ENCODE measurements around the gene CARD11.

Gene CARD11

DNA sequence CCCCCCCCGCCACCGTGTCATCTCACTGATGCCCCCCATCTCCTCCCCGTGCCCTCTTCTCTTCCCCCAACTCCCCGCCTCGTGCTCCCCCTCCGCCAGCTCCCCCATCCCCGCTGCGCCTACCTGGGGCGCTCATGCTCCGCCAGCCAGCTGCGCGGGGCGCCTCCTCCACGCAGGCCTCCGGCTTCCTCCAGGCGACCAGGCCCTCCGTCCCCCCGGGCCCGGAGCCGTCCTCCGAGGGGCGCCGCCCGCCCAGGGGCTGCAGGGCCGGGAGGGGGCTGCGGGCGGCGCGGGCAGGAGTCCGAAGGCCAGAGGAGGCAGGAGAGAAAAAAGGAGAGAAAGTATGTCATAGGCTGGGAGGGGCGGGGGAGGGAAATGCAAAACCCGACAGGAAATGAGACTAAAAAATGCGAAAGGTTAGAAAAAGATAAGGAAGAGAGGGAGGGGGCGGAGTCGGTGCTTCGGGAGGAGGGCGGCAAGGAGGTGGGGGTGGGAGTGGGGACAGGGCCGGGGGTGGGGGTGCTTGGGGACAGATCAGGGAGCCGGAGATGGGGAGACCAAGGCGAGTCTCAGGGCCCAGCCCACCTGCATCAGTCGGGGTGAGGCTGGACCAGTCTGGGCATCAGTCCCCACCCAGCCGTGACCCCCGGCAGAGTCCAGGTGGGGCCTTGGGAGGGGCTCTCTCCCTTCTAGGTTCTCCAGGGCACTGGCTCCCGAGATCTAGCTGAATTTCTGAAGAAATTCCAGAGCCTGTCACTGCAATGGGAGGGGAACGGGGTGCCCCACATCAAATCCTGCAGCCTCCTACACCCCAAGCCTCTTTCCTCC lies at the start of gene CARD11:
Gene CARD11, minus strand, starts transcription at position 324 of the 828 bp plus-strand sequence. CDS start 85,361 bp downstream, outside the sequence.
- no peak for DNase-seq (ENCODE audit: low read depth in 3 of 3, low spot score in 1 of 3)

DNA sequence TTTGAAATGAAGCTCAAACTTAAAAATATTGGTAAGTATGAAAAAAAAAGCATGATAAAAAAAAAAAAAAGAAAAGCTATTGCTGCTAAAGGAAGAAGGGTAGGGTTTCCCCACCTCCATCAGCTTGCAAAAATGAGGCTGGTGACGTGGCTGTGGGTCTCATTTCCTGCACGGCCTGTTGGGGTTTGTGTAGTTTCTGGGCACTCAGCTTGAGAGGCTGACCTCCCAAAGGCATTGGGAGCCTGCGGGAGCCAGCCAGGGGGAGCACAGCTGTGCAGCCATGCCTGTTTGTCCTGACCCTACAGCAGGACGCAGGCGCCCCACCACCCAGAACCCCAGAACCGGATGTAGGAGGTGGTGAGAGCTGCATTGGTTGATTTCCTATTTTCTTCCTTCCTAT lies 48.8 kb upstream of the CARD11 start:
- peak; percentile 16 to 41 (median 25) for DNase-seq (ENCODE audit: low read depth in 3 of 3, low spot score in 1 of 3)

DNA sequence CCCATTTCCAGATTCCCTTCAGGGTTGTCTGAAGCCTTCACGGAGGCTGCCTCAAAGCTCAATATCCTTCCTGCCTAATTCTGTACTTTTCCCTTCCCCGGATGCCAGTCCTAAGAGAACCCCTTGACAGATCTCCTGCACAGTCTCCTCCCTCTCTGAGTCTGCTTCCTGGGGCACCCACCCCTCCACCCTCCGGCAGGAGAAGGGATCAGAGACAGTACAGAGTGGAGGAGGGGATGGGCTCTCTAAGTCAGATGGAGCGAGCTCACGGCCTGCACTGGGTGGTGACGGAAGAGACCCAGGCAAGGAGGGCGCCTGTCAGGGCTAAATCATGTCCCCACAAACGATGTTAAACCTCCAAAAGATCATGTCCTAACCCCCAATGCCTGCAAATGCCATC lies 48.0 kb upstream of the CARD11 start:
- no peak for DNase-seq (ENCODE audit: low read depth in 3 of 3, low spot score in 1 of 3)

DNA sequence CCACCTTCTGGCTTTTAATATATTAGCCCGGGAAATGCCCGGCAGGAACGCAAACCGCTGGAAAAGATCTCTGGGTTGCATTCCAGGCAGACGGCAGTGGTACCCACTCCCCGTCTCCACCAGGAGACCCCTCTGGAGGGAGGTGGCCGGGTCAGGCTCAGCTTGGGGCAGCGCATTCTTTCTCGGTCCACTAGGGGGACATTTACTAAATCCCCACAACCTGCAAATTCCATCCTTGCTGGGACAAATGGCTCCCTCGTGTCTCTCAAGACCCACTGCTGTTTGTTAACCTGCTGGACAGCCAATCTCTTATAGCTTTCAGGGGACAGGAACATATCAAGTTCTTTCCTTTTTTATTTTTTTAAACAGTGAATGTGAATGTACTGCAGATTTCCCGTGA lies 45.8 kb upstream of the CARD11 start:
- no peak for DNase-seq (ENCODE audit: low read depth in 3 of 3, low spot score in 1 of 3)

DNA sequence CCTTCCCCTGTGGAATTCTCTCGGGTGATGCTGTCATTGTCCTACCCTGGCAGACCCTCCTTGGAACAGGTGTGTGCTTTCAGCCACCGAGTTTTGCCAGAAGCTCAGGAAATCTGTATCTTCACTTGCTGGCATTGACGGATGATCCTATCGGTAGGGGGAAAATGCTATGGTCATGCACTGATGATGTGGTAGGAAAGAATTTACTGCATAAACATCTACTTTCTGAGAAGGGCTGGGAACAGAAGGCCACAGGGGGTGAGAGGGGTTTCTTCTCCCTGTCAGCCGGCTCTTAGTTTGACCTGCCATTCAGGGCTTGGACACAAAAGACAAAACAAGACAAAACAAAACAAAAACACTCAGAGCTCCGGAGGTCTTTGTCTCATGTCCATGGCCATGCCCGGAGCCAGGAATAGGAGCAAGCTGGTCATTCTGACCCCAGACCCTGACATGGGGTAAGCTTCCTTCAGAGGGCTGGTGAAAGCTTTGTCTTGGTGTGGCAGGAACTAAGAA lies 43.6 kb upstream of the CARD11 start:
- DNase-seq (ENCODE audit: low read depth in 3 of 3, low spot score in 1 of 3): no peak

DNA sequence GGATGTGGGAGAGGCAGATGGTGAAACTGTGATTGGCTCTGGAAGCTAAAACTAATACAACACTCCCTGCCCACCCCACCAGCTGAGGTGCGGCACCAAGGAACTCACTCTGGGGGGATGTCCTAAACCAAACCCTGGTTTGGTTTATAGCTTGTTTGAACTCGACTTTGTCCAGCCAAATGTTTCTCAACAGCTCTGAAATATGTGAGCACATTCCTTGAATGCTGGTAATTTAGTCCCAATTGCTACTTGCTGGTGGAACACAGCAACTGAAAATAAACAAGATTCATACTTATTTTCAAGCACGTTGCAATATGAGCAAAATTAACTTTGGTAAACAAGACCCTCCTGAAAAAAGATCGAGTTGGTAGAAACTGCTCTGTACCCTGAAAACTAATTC lies 39.7 kb upstream of the CARD11 start:
- DNase-seq (ENCODE audit: low read depth in 3 of 3, low spot score in 1 of 3): no peak

DNA sequence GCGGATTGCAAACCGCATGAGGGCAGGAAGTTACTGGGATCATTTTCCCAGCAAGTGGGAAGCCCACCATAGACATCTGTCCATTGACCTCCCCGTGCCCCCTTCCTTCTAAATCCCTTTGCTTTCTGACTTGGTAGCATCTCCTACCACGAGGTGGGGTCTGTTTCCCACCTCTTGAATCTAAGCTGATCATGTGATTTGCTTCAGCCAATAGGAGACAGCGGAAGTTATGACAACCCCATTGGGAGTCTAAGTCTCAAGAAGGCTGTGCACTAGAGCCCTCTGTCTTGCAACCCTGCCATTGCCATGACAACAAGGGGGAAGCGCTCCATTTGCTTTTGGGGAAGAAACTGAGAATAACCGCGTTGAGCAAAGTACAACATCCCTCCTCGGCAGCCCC lies 39.2 kb upstream of the CARD11 start:
- no peak for DNase-seq (ENCODE audit: low read depth in 3 of 3, low spot score in 1 of 3)

DNA sequence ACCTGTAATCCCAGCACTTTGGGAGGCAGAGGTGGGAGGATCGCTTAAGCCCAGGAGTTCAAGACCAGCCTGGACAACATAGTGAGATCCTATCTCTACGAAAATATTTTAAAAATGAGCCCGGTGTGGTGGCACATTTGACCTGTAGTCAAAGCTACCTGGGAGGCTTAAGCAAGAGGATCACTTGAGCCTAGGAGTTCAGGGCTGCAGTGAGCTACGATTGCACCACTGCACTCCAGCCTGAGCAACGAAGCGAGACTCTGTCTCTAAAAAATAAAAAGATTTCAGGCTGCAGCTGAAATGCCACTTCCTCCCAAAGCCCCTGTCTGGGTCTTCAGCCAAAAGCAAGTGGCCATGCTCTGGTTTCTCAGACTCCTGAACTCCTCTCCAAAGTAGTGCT lies 38.7 kb upstream of the CARD11 start:
- DNase-seq (ENCODE audit: low read depth in 3 of 3, low spot score in 1 of 3): no peak

DNA sequence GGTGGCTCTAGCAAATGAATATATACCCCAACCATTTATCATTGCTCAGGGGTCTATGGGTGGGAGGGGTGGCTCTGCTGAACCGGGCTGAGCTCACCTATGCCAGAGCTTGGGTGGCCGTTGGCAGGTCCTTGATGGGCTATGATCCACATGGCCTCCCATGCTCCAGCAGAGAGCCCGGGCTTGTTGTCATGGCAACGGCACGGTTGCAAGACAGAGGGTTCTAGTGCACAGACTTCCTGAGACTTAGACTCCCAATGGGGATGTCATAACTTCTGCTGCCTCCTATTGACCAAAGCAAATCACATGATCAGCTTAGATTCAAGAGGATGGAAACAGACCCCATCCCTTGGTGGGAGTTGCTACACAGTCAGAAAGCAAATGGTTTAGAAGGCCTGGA lies 36.4 kb upstream of the CARD11 start:
- DNase-seq (ENCODE audit: low read depth in 3 of 3, low spot score in 1 of 3): no peak

DNA sequence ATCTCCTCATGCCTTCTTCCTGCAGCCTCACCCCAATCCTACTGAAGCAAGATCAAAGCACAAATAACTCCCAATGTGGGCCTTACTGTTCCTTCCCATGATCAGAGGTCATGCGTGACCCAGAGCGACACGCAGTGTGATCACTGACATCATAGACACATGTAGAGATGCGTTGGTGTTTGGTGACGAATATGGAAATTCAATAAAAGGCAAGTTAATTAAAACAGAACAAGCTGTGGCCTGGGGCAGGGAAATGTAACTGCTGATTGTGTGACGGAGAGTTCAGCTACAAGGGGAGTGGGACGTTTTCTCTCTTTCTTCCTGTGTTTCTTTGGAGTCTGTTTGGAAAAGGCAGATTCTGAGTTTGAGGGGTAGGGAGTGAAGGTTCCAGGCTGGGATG lies 34.8 kb upstream of the CARD11 start:
- DNase-seq (ENCODE audit: low read depth in 3 of 3, low spot score in 1 of 3): no peak

DNA sequence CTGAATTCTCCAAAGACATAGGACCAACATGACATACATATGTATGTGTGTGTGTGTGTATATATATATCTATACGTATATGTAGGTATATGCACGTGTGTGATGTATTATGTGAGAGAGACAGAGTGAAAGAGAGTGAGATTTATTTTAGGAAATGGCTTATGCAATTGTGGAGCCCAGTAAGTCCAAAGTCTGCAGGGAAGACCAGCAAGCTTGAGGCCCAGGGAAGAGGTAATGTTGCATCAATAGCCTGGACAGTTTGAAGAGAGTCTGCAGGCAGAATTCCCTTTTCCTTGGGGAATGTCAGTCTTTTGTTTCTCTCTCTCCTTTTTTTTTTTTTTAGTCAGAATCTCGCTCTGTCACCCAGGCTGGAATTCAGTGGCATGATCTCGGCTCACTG lies 33.0 kb upstream of the CARD11 start:
- no peak for DNase-seq (ENCODE audit: low read depth in 3 of 3, low spot score in 1 of 3)

DNA sequence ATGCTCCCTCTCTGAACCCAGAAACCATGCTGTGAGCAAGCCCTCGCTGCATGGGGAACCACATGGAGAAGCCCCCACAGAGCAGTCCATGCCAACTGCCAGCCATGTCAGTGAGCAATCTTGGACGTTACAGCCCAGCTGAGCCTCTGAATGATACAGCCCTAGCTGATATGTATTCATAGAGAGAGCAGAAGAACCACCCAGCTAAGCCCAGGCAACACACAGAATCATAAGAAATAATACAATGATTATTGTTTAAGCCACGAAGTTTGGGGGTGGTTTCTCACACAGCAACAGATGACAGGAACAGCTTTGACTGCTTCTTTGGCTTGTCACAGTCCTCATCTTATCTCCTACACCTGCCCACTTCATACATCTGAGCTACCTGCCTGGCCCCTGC lies 32.5 kb upstream of the CARD11 start:
- no peak for DNase-seq (ENCODE audit: low read depth in 3 of 3, low spot score in 1 of 3)

DNA sequence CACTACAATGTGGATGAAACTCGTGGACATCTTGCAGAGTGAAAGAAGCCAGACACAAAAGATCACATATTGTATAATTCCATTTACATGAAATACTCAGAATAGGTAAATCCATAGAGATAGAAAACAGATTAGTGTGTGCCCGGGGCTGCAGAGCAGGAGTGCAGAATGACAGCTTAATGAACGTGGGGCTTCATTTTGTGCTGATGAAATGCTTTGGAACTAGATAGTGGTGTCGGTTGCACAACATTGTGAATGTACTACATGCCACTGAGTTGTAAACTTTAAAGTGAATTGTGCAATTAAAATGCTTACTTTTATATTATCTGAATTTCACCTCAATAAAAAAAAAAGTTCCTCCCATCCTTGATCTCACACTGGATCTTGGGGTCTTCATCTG lies 31.8 kb upstream of the CARD11 start:
- no peak for DNase-seq (ENCODE audit: low read depth in 3 of 3, low spot score in 1 of 3)

DNA sequence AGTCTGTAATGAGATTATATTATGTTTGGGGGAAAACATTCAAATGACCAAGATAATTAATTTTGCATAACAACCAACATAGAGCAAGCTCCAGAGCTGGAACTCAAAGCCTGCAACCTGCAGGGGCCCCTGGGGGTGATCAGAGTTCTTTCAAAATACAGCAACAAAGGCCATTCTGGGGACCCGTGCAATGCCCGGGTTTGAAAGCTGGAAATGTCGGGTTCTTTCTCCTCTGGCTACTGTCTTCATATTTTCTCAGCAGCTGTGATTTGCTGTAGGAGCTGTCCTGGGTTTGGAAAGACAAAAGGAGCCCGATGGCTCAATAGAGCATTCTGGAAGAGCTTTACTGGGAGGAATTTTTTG lies 30.8 kb upstream of the CARD11 start:
- DNase-seq (ENCODE audit: low read depth in 3 of 3, low spot score in 1 of 3): no peak

DNA sequence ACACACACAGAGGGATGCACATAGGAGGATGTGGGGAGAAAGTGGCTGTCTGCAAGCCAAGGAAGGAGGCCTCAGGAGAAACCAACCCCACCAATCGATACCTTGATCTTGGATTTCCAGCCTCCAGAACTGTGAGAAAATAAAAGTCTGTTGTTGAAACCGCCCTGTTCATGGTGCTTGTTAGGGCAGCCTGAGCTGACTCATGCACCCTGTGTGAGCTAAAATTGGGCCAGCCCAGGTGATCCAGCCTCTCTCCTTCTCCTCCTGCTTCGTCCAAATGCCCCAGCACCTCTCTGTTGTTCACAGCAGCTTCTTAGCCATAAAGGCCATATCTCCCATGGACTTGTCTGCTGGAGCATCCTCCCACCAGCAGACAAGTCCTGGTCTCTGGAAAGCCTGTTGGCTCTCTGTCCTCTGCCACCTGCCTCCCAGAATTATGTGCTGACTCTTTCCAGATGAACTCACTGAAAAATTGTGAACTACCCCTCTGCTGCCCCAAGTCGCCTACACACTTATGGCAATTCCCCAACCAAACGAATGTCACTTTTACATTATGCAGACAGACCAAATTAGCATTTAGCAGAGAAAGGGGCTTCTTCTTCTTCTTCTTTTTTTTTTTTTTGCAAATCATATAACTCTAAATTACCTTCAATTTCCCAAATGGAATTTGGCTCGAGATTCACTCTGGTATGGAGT lies 30.2 kb upstream of the CARD11 start:
- no peak for DNase-seq (ENCODE audit: low read depth in 3 of 3, low spot score in 1 of 3)

DNA sequence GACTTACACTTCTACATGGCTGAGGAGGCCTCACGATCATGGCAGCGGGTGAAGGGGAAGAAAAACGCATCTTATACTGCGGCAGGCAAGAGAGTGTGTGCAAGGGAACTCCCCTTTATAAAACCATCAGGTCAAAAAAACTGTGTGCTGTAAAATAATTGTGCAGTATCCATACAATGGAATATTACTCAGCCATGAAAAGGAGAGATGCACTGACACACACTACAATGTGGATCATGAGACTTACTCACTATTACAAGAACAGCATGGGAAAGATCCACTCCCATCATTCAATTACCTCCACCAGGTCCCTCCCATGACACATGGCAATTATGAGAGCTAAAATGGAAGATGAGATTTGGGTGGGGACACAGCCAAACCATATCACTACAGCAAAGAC lies 27.2 kb upstream of the CARD11 start:
- DNase-seq (ENCODE audit: low read depth in 3 of 3, low spot score in 1 of 3): no peak

DNA sequence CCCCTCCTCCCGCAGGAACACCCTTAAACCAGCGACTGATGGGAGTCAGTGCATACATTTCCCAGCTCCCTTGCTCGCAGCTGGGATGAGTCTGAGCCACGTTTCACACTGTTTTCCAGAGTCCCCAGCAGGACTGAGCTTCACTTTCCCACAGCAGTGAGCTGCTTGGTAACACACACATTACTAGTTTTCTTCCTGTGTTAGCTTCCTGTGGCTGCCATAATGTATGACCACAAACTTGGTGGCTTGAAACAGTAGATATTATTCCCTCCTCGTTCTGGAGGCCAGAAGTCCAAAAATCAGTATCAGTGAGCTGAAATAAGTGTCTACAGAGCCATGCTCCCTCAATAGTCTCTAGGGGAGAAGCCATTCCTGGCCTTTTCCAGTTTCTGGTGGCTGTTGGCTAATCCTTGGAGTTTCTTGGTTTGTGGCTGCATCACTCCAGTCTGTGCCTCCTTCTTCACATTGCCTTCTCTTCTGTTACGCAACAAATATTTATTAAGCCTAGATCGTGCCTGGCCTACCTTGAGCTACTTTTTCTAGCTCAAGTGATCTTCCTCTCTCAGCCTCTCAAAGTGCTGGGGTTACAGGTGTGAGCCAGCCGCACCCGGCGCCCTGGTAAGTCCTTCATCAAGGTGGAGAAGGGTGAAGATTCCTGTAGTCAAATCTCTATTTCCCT lies 26.2 kb upstream of the CARD11 start:
- DNase-seq (ENCODE audit: low read depth in 3 of 3, low spot score in 1 of 3): no peak

DNA sequence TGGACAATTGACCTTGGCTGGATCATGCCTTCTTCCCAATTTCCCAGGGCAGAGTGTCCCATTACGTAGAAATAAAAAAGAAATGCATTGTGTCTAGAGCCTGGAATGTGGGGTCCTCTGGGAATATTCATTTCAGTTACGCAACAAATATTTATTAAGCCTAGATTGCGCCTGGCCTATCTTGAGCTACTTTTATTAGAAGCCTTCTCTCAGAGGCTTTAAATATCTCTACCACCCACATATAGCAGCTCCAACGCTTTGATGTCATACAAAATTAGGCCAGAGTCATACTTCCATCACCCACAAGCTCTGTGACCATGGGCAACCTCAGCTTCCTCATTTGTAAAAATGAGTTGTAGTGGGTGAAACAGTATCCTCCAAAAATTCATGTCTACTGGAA lies 24.9 kb upstream of the CARD11 start:
- DNase-seq (ENCODE audit: low read depth in 3 of 3, low spot score in 1 of 3): no peak

DNA sequence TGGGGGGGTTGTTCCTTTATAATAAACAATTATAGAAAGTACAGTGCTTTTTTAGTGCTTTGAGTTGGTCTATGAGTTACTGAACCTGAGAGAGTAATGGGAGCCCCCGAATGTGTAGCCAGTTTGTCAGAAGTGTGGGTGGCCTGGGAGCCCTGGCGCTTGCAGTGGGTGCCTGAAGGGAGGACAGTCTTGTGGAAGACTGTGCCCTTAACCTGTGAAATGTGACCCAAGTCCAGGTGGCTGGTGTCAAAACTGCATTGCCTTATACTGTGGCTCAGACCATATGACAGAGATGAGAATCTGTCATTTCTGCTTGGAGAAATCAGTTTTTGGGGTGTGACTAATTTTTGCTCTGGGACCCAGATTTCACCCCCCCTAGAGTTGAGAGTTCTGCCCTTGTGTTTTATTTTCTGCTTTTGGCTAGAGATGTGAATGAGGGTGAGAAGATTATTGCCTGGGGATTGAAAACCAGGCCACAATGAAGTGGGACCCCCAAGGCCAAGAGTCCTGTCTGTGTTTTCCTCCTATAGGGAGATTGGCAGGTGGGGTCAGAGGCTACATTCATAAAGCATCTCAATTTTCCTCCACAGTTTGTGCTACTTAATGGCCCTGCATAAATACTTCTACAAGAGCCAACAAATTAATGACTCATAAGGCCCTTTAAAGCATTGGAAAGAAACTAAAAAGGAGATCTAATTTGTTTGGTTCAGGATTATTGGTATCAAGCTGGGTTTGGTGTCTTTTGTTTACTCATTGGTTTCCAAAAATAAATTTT lies 24.1 kb upstream of the CARD11 start:
- DNase-seq (ENCODE audit: low read depth in 3 of 3, low spot score in 1 of 3): no peak

DNA sequence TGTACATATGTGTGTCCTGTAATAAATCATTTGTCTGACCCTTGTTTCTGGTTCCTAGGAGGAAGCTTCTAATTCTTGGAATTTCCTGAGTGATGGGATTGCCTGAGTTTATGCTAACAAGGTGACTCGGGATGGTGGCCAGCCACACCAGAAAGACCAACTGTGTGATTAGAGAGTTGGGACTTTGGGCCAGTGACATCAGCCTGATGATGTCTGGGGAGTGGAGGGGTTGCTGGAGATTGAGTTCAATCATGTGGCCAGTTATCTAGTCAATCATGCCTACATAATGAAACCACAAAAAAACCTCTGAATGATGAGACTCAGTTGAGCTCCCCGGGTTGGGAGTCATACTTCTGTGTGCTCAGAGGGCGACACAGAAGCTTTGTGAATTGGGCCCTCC lies 23.5 kb upstream of the CARD11 start:
- no peak for DNase-seq (ENCODE audit: low read depth in 3 of 3, low spot score in 1 of 3)

DNA sequence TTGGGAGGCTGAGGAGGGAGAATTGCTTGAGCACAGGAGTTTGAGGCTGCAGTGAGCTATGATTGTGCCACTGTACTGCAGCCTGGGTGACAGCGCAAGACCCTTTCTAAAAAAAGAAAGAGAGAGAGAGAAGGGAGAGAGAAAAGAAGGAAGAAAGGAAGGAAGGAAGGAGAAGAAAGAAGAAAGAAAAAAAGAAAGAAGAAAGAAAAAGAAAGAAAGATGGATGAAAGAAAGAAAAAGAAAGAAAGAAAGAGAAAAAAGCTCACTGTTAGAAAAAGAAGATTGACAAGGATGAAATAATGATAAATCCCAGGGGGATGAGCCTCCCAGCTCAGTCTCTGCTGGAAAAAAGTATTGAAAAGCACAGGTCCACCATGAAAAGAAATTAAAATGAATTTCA lies 22.8 kb upstream of the CARD11 start:
- DNase-seq (ENCODE audit: low read depth in 3 of 3, low spot score in 1 of 3): no peak
